K562 (cell line): Measurements from ENCODE around the gene COASY. TPM values are rescaled to one million over a fixed set of nuclear protein-coding genes. Genes with fewer than 3 reads are reported as not detected.

ENCODE experiments used
- C11orf30 ChIP-seq: fragments of 450-650 bp; IDR thresholded peaks from 2 replicates; pipeline ENCODE4 v1.6.1; 2016; ENCODE audit warnings: low read depth, mild to moderate bottlenecking
- CCNT2 ChIP-seq: IDR thresholded peaks from 2 replicates; pipeline ENCODE4 v1.6.1; 2011; ENCODE audit warnings: borderline replicate concordance, low read depth, mild to moderate bottlenecking, moderate library complexity, mixed read lengths, low read length; ENCODE audit not compliant: insufficient read length; ENCODE audit errors: extremely low read depth
- DDX20 ChIP-seq: fragments of 450-650 bp; IDR thresholded peaks from 2 replicates; pipeline ENCODE4 v1.6.1; 2016; ENCODE audit warnings: missing genetic modification characterization, low read depth, mild to moderate bottlenecking, missing compliant biosample characterization, moderate library complexity
- ETS1 ChIP-seq: conservative IDR thresholded peaks from 2 replicates; pipeline ENCODE4 v1.6.1; 2011; ENCODE audit warnings: low read depth, mild to moderate bottlenecking, low read length; ENCODE audit not compliant: control insufficient read depth
- GABPB2 ChIP-seq: fragments of 250-450 bp; sonication (Bioruptor Pico); conservative IDR thresholded peaks from 2 replicates; pipeline ENCODE4 v1.5.1; 2021; ENCODE audit warnings: mild to moderate bottlenecking
- HDAC1 ChIP-seq, 2 experiments: fragments of 450-650 bp; IDR thresholded peaks; 2 replicates each; pipeline ENCODE4 v1.6.1; 2016 to 2017; ENCODE audit warnings: inconsistent platforms in 1 of 2, mild to moderate bottlenecking in 1 of 2, moderate library complexity in 1 of 2
- KDM4B ChIP-seq, 2 experiments: fragments of 450-650 bp in 1 of 2; sonication (generic) in 1 of 2; IDR thresholded peaks; 2 replicates each; pipeline ENCODE4 v1.6.1; 2016 to 2017; ENCODE audit warnings: borderline replicate concordance in 2 of 2, antibody characterized with exemption in 1 of 2, low read depth in 1 of 2, mild to moderate bottlenecking in 1 of 2
- LCOR ChIP-seq: sonication (generic); formaldehyde crosslinking; IDR thresholded peaks from 2 replicates; pipeline ENCODE4 v1.8.0; 2022; ENCODE audit warnings: mild to moderate bottlenecking, missing genetic modification reagents
- MAFF ChIP-seq: IDR thresholded peaks from 2 replicates; pipeline ENCODE4 v1.6.1; 2012; ENCODE audit warnings: low read length, improper control_type of control experiment
- MYC ChIP-seq, 2 experiments: fragments of 250-450 bp in 1 of 2; sonication (Bioruptor Pico) in 1 of 2; IDR thresholded peaks; 2 replicates each; pipeline versions ENCODE4 v1.5.1 to v1.6.1; 2012 to 2021; ENCODE audit warnings: low read depth in 2 of 2, borderline replicate concordance in 1 of 2, improper control_type of control experiment in 1 of 2, low read length in 1 of 2, mild to moderate bottlenecking in 1 of 2, moderate library complexity in 1 of 2
- NRF1 ChIP-seq, 2 experiments: fragments of 450-650 bp; IDR thresholded peaks in 1 of 2; conservative IDR thresholded peaks in 1 of 2; 2 replicates each; pipeline ENCODE4 v1.6.1; 2014; ENCODE audit warnings: mild to moderate bottlenecking in 2 of 2
- PCBP2 ChIP-seq: fragments of 200-400 bp; formaldehyde crosslinking; IDR thresholded peaks from 2 replicates; pipeline ENCODE4 v1.6.1; 2018; ENCODE audit warnings: low read length, low read depth, mild to moderate bottlenecking, moderate library complexity; ENCODE audit not compliant: poor library complexity, severe bottlenecking
- POLR2B ChIP-seq: fragments of 450-650 bp; IDR thresholded peaks from 2 replicates; pipeline ENCODE4 v1.6.1; 2018; ENCODE audit warnings: low read depth; ENCODE audit not compliant: partially characterized antibody
- RAD21 ChIP-seq, 2 experiments: fragments of 250-450 bp in 1 of 2; fragments of 450-650 bp in 1 of 2; sonication (Bioruptor Pico) in 1 of 2; formaldehyde crosslinking in 1 of 2; IDR thresholded peaks in 1 of 2; conservative IDR thresholded peaks in 1 of 2; 2 replicates each; pipeline versions ENCODE4 v1.4.0 to v1.8.0; 2020 to 2022; ENCODE audit warnings: mild to moderate bottlenecking in 2 of 2, moderate library complexity in 1 of 2
- TAL1 ChIP-seq: fragments of 450-650 bp; IDR thresholded peaks from 2 replicates; pipeline ENCODE4 v1.6.1; 2016; ENCODE audit warnings: mild to moderate bottlenecking
- ZBTB5 ChIP-seq: fragments of 450-650 bp; IDR thresholded peaks from 2 replicates; pipeline ENCODE4 v1.6.1; 2017; ENCODE audit warnings: antibody characterized with exemption
- ZKSCAN3 ChIP-seq: fragments of 250-450 bp; sonication (Bioruptor Pico); IDR thresholded peaks from 2 replicates; pipeline ENCODE4 v1.4.0; 2020
- ZNF124 ChIP-seq: sonication (generic); formaldehyde crosslinking; IDR thresholded peaks from 2 replicates; pipeline ENCODE4 v1.8.1; 2022; ENCODE audit warnings: missing genetic modification reagents
- ZNF146 ChIP-seq: IDR thresholded peaks from one replicate; pipeline ENCODE4 v1.6.1; 2018; ENCODE audit warnings: missing compliant biosample characterization; ENCODE audit not compliant: unreplicated experiment
- ZNF175 ChIP-seq: fragments of 200-800 bp; sonication (Bioruptor generic); IDR thresholded peaks from 2 replicates; pipeline ENCODE4 v1.6.1; 2016; ENCODE audit warnings: low read depth, mild to moderate bottlenecking, missing genetic modification characterization, missing compliant biosample characterization
- ZNF217 ChIP-seq: sonication (generic); formaldehyde crosslinking; IDR thresholded peaks from 2 replicates; pipeline ENCODE4 v1.8.0; 2022; ENCODE audit warnings: mild to moderate bottlenecking, missing genetic modification reagents
- ZNF324 ChIP-seq: fragments of 250-450 bp; sonication (Bioruptor Pico); IDR thresholded peaks from 2 replicates; pipeline ENCODE4 v1.4.0; 2020; ENCODE audit warnings: mild to moderate bottlenecking
- ZNF583 ChIP-seq: fragments of 250-450 bp; sonication (Bioruptor Pico); IDR thresholded peaks from 2 replicates; pipeline ENCODE4 v1.4.0; 2020
- ZSCAN29 ChIP-seq: fragments of 450-650 bp; IDR thresholded peaks from 2 replicates; pipeline ENCODE4 v1.6.1; 2017
- polyA plus RNA-seq, 8 experiments: library from polyadenylated mRNA; depleted of rRNA in 4 of 8; stranded (reverse) in 5 of 8; unstranded in 3 of 8; fragments of >200 nt; fragmentation: Nextera tagmentation in 2 of 8; fragmentation: Illumina TruSeq in 1 of 8; extraction: Ambion mirVana in 2 of 8; extraction: Trizol in 1 of 8; gene quantifications; 2 replicates each; pipeline versions ENCODE4 v1.2.1 to v1.2.3, GENCODE V29; 2011 to 2014; ENCODE audit warnings: inconsistent platforms in 1 of 8, missing spikeins in 1 of 8
- total RNA-seq, 7 experiments: library from RNA; depleted of rRNA in 6 of 7; stranded (reverse); fragments of >200 nt in 6 of 7; fragmentation: Illumina TruSeq in 2 of 7; extraction: Trizol in 2 of 7; gene quantifications; 2 replicates each; pipeline versions ENCODE4 v1.2.1 to v1.2.3, GENCODE V29; 2011 to 2021; ENCODE audit warnings: low replicate concordance in 1 of 7
- TF ChIP-seq, protein P1 (sequence below): fragments of 250-450 bp; sonication (Bioruptor Pico); IDR thresholded peaks from 2 replicates; pipeline ENCODE4 v1.4.0; 2020; ENCODE audit warnings: mild to moderate bottlenecking, moderate library complexity

The COASY gene
- total and polyA plus RNA-seq, 9 of the 15 experiments (the other 6 are each of a cell fraction or from before 2014, with no cell fraction given), result 25.4 to 175 (median 62.3) TPM

GRCh38 chr17:42566883-42567573 is 5.1 kb downstream of the COASY start, which contains the start of gene MLX (continued):
- no peak for TF ChIP-seq ZSCAN29
- no peak for TF ChIP-seq GABPB2 (CRISPR knock-in tag)
- peak; percentile 84 for TF ChIP-seq ETS1
- no peak for TF ChIP-seq MAFF
- TF ChIP-seq POLR2B, result peak; percentile 51
- no peak for TF ChIP-seq TAL1
- TF ChIP-seq ZBTB5, result no peak
- TF ChIP-seq KDM4B (IDR thresholded peaks at IDR 0.05; ENCODE audit: borderline replicate concordance in 2 of 2, low read depth in 1 of 2), result no peak
- TF ChIP-seq NRF1 (conservative IDR thresholded peaks at IDR 0.05 in 1 of 2, IDR thresholded peaks at IDR 0.05 in 1 of 2), result peak; percentile 98
- TF ChIP-seq ZNF124 (CRISPR knock-in tag), result no peak
- TF ChIP-seq, protein P1, sequence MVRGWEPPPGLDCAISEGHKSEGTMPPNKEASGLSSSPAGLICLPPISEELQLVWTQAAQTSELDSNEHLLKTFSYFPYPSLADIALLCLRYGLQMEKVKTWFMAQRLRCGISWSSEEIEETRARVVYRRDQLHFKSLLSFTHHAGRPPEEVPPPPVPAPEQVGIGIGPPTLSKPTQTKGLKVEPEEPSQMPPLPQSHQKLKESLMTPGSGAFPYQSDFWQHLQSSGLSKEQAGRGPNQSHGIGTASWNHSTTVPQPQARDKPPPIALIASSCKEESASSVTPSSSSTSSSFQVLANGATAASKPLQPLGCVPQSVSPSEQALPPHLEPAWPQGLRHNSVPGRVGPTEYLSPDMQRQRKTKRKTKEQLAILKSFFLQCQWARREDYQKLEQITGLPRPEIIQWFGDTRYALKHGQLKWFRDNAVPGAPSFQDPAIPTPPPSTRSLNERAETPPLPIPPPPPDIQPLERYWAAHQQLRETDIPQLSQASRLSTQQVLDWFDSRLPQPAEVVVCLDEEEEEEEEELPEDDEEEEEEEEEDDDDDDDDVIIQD, result no peak
- TF ChIP-seq ZNF175, result no peak
- no peak for TF ChIP-seq ZKSCAN3 (CRISPR knock-in tag)
- TF ChIP-seq LCOR (CRISPR knock-in tag), result no peak
- TF ChIP-seq CCNT2, result peak; percentile 85
- no peak for TF ChIP-seq C11orf30
- TF ChIP-seq MYC (IDR thresholded peaks at IDR 0.05; ENCODE audit: low read depth, low read length), result peak; percentile 71
- 0 out of 2 replicates have a peak, but pooled peaks have one; percentile 33 for TF ChIP-seq MYC (CRISPR knock-in tag; IDR thresholded peaks at IDR 0.05; ENCODE audit: borderline replicate concordance, low read depth)
- no peak for TF ChIP-seq DDX20 (tag)
- TF ChIP-seq ZNF324 (CRISPR knock-in tag), result no peak
- no peak for TF ChIP-seq ZNF583
- no peak for TF ChIP-seq ZNF146
- peak in 1 of 2 experiments; percentile 56; a peak in 1 of 4 replicates for TF ChIP-seq HDAC1 (IDR thresholded peaks at IDR 0.05)
- no peak for TF ChIP-seq PCBP2
- no peak for TF ChIP-seq ZNF217 (CRISPR knock-in tag)
- TF ChIP-seq RAD21 (CRISPR knock-in tag; conservative IDR thresholded peaks at IDR 0.05 in 1 of 2, IDR thresholded peaks at IDR 0.05 in 1 of 2), result no peak
